ENCODE results near the gene TGFB1I1. TPM values are rescaled to one million over a fixed set of nuclear protein-coding genes. Genes with fewer than 3 reads are reported as not detected.
"Not testable (repeated sequence)": the region's sequence is repeated elsewhere in the genome, so short reads cannot be mapped to it uniquely, and the experiment has no call there.

The TGFB1I1 gene
- total RNA-seq, 1 donor from 2014 or later: 2.6 TPM

DNA sequence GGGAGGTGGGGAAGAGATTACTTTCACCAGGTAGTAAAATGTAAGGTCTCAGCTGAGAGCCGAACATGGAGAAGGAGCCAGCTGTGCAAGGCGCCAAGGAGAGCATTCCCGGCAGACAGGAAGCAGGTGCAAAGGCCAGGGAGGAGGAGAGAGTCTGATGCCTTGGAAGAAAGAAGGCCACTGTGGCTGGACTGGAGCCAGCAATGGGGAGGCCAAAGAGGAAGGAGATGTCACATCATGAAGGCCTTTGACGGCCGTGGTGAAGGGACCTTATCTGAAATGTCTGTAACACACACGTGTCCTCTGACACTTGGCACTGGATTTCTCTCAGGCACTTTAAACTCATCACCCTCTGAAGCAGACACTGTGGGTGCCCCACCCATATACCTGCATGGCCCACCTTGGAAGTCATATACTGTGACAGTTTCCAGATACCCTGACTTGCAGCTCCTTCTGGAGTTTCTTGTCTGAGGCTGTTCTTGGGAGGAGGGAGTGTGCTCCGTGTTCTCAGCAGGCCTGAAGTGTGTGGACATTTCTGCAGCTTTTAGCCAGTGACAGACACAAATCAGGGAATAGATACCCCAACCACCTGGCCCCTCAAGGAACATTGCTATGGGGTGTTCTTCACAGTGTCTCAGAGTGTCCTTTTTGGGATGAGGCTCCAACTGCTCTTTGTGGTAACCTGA lies 9.0 kb downstream of the TGFB1I1 start:
- Mint-ChIP-seq H3K36me3 (ENCODE audit: low read depth) (no peaks in the 10 kb centered on the region), H3K27me3 (peaks cover 11% of the 10 kb centered on the region), H3K9me3 (no peaks in the 10 kb centered on the region), H3K4me3 (no peak overlapping the region), H3K4me1 (peaks cover 13% of the 10 kb centered on the region), H3K27ac (no peak overlapping the region)
- TF ChIP-seq CTCF (IDR thresholded peaks at IDR 0.05): no peak
- intact Hi-C loops (cut with micrococcal nuclease): no loop called here
- ChIA-PET CTCF (interaction anchor here (1.2 kb wide), 1 partner anchor 389 kb away, joined by 3 read pairs; no protein-coding TSS in a partner anchor), POLR2A (interaction anchor here (1.7 kb wide), 1 partner anchor 21 kb away, joined by 4 read pairs; the partner anchor contains the start of gene ARMC5)
- DNase-seq (no peak), ATAC-seq (ENCODE audit: low read depth) (no peak)

- Mint-ChIP-seq H3K4me1 (peaks cover 9% of the 10 kb centered on the region), H3K4me3 (no peak within 1 kb of the TSS), H3K9me3 (no peaks in the 10 kb centered on the region), H3K27ac (peak within 1 kb of the TSS; percentile 30), H3K27me3 (peaks cover 11% of the 10 kb centered on the region), H3K36me3 (ENCODE audit: low read depth) (no peaks in the 10 kb centered on the region)
- DNase-seq (no peak), ATAC-seq (ENCODE audit: low read depth) (no peak)
- POLR2A ChIA-PET: no interaction called here
- no peak for TF ChIP-seq CTCF (IDR thresholded peaks at IDR 0.05)
- CTCF ChIA-PET: no interaction called here
- intact Hi-C loops (cut with micrococcal nuclease): no loop called here
These were observed 11.1 kb downstream of the TGFB1I1 start, which contains the start of gene SLC5A2 for GRCh38 chr16:31483081-31483480. Gene SLC5A2, plus strand, starts transcription at chr16:31483123. Its CDS starts 14 bp downstream, at chr16:31483137.

- POLR2A ChIA-PET; H3K4me1 Mint-ChIP-seq; intact Hi-C loops (cut with micrococcal nuclease); H3K9me3 Mint-ChIP-seq; H3K27ac Mint-ChIP-seq; ATAC-seq (ENCODE audit: low read depth); CTCF ChIA-PET; H3K36me3 Mint-ChIP-seq (ENCODE audit: low read depth); H3K4me3 Mint-ChIP-seq; DNase-seq: not testable (repeated sequence)
- H3K27me3 Mint-ChIP-seq: peaks cover 11% of the 10 kb centered on the region
These were observed 12.1 kb downstream of the TGFB1I1 start for GRCh38 chr16:31484048-31484447.

- TF ChIP-seq CTCF (IDR thresholded peaks at IDR 0.05): no peak
- no peak for ATAC-seq (ENCODE audit: low read depth)
- H3K4me3 Mint-ChIP-seq: no peak overlapping the region
- H3K4me1 Mint-ChIP-seq: peaks cover 9% of the 10 kb centered on the region
- no peaks in the 10 kb centered on the region for H3K9me3 Mint-ChIP-seq
- no peak overlapping the region for H3K27ac Mint-ChIP-seq
- peaks cover 10% of the 10 kb centered on the region for H3K27me3 Mint-ChIP-seq
- POLR2A ChIA-PET: no interaction called here
- intact Hi-C loops (cut with micrococcal nuclease): no loop called here
- DNase-seq: no peak
- no peaks in the 10 kb centered on the region for H3K36me3 Mint-ChIP-seq (ENCODE audit: low read depth)
- CTCF ChIA-PET: interaction anchor here (0.8 kb wide), 1 partner anchor 500 kb away, joined by 3 read pairs; the partner anchor contains the start of gene HSD3B7
These were observed 12.7 kb downstream of the TGFB1I1 start for GRCh38 chr16:31484491-31485171.

- peaks cover 4% of the 10 kb centered on the region for H3K36me3 Mint-ChIP-seq (ENCODE audit: low read depth)
- no peak overlapping the region for H3K4me3 Mint-ChIP-seq
- CTCF ChIA-PET: interaction anchor here (0.8 kb wide), 1 partner anchor 501 kb away, joined by 3 read pairs; the partner anchor contains the start of gene HSD3B7
- no peak for ATAC-seq (ENCODE audit: low read depth)
- no peak overlapping the region for H3K27ac Mint-ChIP-seq
- intact Hi-C loops (cut with micrococcal nuclease): no loop called here
- H3K27me3 Mint-ChIP-seq: peaks cover 9% of the 10 kb centered on the region
- no peaks in the 10 kb centered on the region for H3K9me3 Mint-ChIP-seq
- peaks cover 9% of the 10 kb centered on the region for H3K4me1 Mint-ChIP-seq
- no peak for TF ChIP-seq CTCF (IDR thresholded peaks at IDR 0.05)
- POLR2A ChIA-PET: no interaction called here
- no peak for DNase-seq
These were observed 13.6 kb downstream of the TGFB1I1 start for GRCh38 chr16:31485571-31485970.

Measured in activated B cell treated with CpG ODN at 0.5 μM for 24 hours (primary cell).